HL-60/S4 (cell line): ENCODE data around the gene DDR1.
"Not testable (repeated sequence)": the region's sequence is repeated elsewhere in the genome, so short reads cannot be mapped to it uniquely, and the experiment has no call there.

Experiments
- in situ Hi-C: fragments of 300-500 bp; cut with MboI; formaldehyde crosslinking; loops from 2 replicates; pipeline ENCODE4 v1.14.3; 2022; ENCODE audit warnings: low sequenced_read_pairs

Gene DDR1

DNA sequence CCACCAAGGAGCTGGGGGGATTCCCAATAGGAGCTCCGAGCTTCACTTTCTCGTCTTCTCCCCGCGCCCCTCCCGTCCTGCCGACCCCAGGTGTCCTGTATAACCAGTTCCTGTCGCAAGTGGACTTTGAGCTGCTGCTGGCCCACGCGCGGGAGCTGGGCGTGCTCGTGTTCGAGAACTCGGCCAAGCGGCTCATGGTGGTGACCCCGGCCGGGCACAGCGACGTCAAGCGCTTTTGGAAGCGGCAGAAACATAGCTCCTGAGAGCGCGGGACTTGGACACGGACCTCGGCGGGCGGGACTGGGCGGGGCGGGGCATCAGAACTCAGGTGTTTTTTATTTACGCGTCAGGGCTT, 29.4 kb downstream of the DDR1 start:
- in situ Hi-C loops: loop anchor here (25.0 kb wide), 1 partner anchor 174 kb away; no protein-coding TSS in a partner anchor

- in situ Hi-C loops: loop anchor here (25.0 kb wide), 1 partner anchor 173 kb away; no protein-coding TSS in a partner anchor
Measured at GRCh38 chr6:30914076-30914853, 29.9 kb downstream of the DDR1 start, which contains the start of gene VARS2. TSS of gene VARS2 (plus strand) at chr6:30914238. CDS start at chr6:30914837, 599 bp downstream.

GRCh38 chr6:30914854-30915590, 30.7 kb downstream of the DDR1 start:
- in situ Hi-C loops: loop anchor here (25.0 kb wide), 1 partner anchor 172 kb away; no protein-coding TSS in a partner anchor

- in situ Hi-C loops: loop anchor here (25.0 kb wide), 1 partner anchor 172 kb away; no protein-coding TSS in a partner anchor
Measured at GRCh38 chr6:30915591-30915946, 31.2 kb downstream of the DDR1 start.

DNA sequence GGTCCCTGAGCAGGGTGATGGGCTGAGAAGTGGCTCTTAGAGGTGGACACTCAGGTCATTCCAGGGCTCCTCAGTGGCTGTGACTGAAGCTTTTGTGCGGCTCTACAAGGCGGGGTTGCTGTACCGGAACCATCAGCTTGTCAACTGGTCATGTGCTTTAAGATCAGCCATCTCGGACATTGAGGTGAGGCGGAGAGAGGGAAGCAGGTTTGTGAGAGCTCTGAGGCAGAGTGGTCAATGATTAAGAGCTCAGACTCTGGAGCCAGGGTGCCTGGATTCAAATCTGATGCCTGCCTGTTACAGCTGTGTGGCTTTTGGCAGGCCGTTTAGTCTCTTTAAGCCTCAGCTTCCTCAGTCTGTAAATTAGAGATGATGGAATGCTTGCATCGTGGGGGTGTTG, 32.7 kb downstream of the DDR1 start:
- in situ Hi-C loops: loop anchor here (25.0 kb wide), 1 partner anchor 170 kb away; no protein-coding TSS in a partner anchor

- in situ Hi-C loops: loop anchor here (25.0 kb wide), 1 partner anchor 170 kb away; no protein-coding TSS in a partner anchor
Measured at GRCh38 chr6:30917487-30917886, 33.2 kb downstream of the DDR1 start.

DNA sequence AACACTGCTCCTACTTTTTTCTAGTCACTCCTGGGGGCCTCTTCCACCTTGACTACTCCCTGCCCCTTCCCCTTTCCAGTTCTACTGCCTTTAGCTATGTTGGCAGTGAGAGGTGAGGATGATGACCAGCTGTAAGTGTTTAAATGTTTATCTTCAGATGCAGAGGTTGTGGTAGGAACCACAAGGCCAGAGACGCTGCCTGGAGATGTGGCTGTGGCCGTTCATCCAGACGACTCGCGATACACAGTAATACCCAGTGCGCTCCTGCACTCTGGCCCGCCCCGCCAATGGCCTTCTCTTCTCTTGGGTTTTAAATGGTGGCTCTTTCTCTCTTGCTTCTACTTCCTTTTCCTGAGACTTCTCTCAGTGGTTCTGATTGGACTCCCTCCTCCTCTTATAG, 34.4 kb downstream of the DDR1 start:
- in situ Hi-C loops: loop anchor here (25.0 kb wide), 1 partner anchor 169 kb away; no protein-coding TSS in a partner anchor

DNA sequence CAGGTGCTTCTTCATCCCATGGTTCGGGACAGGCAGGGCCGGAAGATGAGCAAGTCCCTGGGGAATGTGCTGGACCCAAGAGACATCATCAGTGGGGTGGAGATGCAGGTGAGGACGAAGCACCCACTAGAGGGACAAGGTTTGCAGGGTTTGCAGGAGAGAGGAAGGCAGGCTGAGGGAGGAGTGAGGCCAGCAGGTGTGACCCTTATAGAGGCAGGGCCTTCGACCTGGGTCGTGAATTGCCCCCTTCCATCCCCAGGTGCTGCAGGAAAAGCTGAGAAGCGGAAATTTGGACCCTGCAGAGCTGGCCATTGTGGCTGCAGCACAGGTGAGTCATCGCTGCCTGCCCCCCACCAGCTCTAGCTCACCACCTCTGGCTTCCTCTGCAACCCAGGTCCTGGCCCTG, 38.1 kb downstream of the DDR1 start:
- in situ Hi-C loops: loop anchor here (25.0 kb wide), 1 partner anchor 165 kb away; no protein-coding TSS in a partner anchor

DNA sequence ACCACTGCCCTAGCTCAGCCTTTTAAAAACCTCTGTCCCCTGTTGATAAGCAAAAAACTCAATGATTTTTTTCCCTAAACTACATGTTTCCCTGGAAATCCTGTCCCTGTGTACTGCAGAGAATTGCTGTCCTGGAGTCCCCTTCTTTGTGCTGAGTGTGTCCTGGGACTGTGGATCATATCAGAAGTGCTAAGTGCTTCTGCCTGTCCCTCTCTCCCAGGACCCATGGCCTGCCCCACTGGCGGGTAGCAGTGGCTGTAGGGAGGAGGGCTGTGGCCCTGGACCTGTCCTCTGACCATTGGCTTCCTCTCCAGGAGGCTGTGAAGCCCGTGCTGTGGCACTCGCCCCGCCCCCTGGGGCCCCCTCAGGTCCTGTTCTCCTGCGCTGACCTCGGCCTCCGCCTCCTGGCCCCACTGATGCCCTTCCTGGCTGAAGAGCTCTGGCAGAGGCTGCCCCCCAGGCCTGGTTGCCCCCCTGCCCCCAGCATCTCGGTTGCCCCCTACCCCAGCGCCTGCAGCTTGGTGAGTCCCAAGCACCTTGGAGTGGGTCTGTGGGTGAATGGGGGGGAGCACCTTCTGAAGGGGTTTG, 39.8 kb downstream of the DDR1 start:
- in situ Hi-C loops: loop anchor here (25.0 kb wide), 1 partner anchor 163 kb away; no protein-coding TSS in a partner anchor

DNA sequence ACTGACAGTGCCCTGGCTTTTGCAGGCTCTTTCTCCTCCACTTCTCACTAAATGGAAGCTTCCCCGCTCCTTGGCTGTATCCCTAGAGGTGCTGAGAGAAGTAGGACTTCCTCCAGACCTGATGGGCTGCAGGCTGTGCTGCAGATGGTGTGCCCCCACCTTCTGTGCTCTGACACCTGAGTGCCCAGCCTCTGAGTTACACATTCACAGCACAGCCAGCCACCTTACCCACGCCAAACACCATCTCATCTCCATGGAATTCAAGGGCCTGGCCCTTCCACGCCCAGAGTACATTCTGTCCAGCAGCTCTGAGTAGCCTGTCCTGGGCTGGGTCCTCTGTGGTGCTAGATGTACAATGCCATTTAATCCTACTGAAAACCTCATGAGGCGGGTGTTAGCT, 42.3 kb downstream of the DDR1 start:
- in situ Hi-C loops: no loop called here

DNA sequence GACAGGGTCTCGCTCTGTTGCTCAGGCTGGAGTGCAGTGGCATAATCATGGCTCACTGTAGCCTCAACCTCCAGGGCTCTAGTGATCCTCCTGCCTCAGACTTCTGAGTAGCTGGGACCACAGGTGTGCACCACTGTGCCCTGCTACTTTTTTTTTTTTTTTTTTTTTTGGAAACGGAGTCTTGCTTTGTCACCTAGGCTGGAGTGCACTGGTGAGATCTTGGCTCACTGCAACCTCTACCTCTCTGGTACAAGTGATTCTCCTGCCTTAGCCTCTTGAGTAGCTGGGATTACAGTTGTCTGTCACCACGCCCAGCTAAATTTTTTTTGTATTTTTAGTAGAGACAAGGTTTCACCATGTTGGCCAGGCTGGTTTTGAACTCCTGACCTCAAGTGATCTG, 42.8 kb downstream of the DDR1 start:
- in situ Hi-C loops: not testable (repeated sequence)

DNA sequence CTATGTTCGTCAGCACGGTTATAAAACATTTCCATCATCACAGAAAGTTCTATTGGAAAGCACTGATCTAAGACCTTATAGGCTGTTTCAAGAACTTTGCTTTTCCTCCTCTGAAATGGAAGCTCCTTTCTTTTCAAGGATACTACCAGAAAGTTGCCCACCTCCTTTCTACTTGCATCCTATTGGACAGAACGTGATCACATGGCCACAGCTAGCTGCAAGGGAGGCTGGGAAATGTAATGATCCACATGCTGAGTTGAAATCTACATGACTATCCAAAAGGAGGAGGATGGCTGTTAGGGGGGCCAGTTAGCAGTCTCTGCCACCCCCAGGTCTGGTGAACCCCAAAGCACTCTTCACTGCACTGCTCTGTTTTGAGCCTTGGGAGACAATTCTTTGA, 44.4 kb downstream of the DDR1 start:
- in situ Hi-C loops: no loop called here

DNA sequence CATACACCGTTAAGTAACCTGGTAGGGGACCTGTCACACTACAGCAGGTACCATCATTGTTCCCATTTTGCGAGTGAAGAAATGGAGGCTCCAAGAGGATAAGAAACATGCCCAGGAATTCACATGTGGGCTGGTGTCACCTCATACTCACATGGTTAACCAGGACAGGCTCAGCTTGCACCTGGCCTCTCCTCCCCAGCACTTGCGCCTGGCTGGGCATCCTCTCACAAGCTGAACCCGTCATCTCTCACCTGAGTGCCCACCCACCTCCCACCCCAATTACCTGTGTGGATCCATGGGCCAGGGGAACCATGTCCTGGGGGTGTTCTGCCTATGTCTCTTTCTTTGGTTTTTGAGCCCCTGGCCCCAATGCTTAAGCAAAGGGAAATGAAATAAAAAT, 46.2 kb downstream of the DDR1 start:
- in situ Hi-C loops: no loop called here

- in situ Hi-C loops: no loop called here
Measured at GRCh38 chr6:30931272-30931671, 47.0 kb downstream of the DDR1 start.

GRCh38 chr6:30931969-30932645, 47.8 kb downstream of the DDR1 start, which contains the start of gene SFTA2:
TSS of gene SFTA2 (minus strand) at chr6:30932170. CDS start at chr6:30932096, 74 bp downstream.
- in situ Hi-C loops: no loop called here

- in situ Hi-C loops: no loop called here
Measured at GRCh38 chr6:30932665-30933365, 48.5 kb downstream of the DDR1 start.

DNA sequence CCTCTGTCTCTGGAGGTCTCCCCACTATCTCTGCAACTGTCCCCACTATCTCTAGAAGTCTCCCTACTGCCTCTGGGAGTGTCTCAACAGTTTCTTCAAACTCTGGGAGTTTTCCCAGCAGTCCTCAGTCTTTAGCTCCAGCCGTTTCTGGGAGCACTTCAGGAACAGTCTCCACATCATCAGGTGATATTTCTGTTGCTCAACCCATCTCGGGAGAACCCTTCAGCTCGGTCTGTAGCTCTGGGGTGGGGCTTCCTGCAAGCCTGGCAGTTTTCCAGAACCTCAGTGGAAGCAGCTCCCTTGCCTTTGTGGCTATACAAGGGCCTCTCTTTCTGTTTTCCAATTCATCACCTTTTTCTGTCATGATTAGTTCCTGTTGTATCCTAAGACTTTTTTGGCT, 50.7 kb downstream of the DDR1 start:
- in situ Hi-C loops: no loop called here

- in situ Hi-C loops: no loop called here
Measured at GRCh38 chr6:30937265-30937664, 52.9 kb downstream of the DDR1 start.

DNA sequence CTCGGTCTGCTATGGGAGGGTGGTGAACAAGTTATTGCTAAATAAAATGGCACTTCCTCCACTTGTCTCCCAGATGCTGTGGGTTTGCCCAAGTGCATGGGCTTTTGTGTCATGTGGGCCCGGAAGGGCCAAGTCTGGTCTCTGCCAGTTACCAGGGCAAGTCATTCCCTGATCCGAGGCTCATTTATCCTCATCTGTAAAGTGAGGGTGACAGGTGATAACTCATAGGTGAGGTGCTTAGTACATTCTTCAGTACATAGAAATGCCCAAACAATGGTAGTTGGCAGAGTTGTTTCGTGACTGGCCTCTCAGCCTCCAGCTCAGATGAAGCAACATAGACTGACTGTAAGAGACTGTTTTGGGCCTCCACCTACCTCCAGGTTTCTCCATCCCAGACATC, 54.4 kb downstream of the DDR1 start:
- in situ Hi-C loops: no loop called here

- in situ Hi-C loops: no loop called here
Measured at GRCh38 chr6:30939473-30939872, 55.2 kb downstream of the DDR1 start.
